ENCODE measurements around the gene EIPR1.

Gene EIPR1

DNA sequence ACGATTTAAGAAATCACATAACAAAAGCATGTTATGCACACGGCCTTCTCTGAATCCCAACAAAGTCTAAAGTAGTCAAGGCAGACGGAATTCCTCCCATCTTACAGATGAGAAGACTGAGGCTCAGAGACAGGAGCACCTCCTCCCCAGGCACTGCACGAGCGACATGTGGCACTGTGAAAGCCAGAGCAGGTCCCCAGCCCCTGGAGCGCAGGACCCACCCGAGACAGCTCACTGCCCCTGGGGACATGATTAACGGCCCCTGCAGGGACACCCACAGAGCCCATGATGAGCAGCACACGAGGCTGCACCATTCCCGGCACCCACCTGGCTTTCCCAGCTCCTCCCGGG lies 53.6 kb downstream of the EIPR1 start:
- no peak for DNase-seq (ENCODE audit: low spot score)

DNA sequence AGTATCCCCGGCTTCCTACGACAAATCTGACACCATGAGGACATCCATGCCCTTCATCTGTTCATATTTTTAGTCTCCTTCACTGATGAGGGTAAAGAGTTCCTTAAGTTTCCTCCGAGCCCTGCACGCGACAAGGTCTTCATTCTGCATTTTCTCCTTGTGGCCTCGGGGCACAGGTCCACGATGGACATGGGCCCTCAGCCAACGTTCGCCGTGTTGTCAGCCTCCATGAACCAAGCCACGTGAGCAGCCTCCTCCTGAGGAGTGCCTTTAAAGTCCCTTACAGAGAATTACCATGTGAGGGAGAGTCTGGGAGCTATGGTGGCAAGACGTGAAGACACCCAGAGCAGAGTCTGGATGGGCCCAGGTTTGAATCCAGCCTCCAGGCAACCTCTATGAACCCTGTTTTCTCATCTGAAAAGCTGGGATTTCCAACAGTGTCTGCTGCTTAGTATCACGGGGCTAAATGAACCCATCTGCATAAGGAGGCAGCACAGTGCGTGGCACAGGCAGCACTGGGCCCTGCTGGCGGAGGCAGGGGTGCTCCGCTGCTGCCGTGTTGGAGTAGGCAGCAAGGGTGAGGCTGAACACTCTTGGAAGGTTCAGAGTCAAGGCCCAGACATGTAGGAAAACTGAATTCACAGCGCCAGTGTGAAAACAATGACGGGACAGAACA lies 54.1 kb downstream of the EIPR1 start:
- DNase-seq (ENCODE audit: low spot score), result no peak

DNA sequence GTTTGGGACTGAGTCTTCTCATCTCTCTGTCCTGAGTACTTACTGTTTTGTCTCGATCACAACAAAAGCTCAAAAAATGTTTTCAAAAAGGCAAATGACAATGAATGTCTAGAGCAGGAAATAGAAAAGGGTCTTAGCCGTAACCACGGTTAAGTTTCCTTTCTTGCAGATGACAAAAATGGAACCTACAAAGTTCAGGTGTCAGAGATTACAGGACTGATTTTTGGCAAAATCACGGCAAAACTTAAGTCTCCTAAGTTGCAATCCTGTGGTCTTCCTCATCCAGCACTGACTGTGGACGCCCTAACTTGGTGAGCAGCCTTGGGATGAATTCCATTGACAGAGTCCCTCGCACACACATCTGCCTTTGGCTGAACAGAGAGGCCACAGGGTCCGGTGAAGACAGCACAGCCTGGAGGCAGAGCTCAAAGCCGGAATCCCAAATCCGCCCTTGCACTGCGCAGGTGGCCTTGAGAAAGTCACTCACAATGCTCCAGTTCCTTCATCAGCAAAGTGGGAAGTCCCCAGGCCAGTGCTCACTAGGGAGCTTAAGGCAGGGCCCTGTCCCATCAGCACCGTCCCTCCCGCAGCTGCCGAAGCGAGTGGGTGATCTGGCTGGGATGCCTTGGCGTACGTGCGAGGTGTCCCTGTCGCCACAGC lies 55.2 kb downstream of the EIPR1 start:
- no peak for DNase-seq (ENCODE audit: low spot score)

DNA sequence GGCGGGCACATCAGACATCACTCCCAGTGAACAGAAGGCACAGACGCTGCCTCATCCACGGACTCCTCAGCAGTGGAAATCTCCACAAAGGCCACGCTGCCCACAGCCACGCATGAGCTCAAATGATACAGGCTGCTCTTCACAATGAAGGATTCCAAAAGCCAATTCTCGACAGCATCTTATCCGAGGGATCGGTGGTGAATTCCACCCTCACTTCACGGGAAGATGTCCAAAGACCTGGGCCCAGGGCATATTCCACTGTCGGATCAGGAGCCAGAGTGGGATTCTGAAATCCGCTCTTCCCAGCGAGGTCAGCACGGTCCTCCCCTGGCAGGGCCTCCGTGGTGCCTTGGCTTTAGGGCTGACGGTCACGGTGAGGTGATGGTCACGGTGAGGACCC lies 55.8 kb downstream of the EIPR1 start:
- no peak for DNase-seq (ENCODE audit: low spot score)

DNA sequence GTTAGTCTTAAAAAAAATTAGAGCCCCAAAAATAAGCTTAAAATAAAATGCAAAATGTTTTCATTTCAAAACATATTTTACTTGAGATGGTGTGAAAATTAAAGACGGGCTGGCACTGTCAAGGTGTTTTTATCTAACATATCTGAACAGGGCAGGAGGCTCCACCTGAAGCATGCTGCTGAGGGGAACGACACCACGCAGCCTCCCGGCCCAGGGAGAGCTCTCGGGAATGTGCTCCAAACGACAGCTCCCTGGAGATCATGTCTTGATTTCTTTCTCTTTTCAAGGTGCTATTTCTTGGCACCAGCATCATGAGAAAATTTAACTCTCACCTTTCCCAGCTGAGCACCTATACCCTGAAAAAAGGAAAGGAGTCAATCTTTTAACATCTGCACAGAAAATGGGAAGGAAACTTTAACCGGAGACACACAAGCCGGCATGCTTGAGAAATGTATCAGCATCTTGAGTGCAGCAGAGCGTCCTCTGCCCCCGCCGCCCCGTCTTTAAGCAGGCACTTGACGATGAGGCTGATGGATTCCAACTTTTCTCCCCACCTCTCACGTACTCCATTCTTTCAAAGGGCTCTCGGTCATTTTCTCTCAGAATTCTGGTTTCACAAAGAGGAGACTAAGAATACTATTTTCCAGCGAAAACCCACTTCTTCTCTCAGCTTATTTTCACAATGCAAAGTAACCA lies 56.6 kb downstream of the EIPR1 start:
- DNase-seq (ENCODE audit: low spot score), result no peak

DNA sequence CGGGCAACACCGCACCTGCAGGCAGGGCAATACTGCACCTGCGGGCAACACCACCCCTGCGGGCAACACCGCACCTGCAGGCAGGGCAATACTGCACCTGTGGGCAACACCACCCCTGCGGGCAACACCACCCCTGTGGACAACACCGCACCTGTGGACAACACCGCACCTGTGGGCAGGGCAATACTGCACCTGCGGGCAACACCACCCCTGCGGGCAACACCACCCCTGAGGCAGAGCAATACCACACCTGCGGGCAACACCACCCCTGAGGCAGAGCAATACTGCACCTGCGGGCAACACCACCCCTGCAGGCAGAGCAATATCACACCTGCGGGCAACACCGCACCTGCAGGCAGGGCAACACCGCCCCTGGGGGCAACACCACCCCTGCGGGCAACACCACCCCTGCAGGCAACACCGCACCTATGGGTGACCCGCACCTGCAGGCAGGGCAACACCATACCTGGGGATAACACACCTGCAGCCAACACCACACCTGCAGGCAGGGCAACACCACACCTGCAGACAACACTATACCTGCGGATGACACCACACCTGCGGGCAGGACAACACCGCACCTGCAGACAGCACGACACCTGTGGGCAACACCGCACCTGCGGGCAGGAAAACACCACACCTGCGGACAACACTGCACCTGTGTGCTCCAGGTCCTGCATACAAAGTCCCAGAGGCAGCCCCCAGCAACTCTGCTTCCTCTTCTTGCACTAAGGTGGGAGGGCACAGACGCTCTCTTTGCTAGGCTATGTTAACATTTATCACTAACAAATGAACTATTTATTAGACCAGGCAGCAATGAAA lies 57.7 kb downstream of the EIPR1 start:
- no peak for DNase-seq (ENCODE audit: low spot score)

DNA sequence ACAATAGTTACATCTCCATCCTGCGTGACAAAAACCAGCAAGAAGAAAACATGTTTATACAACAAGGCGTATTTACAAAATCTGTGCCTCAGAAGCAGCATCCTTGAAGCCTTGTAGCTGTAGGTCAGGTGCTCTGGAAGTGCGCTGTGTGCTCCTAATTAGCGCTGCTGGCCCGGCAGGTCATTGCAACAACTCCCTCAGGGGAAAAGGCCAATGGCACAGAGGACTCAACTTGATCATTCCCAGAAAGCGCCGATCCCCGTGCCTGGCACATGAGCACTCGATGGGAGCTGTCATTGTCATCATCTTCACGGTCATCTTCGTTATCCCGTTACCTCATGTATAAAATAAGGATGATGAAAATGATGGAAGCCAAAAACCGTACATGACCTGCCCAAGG lies 58.5 kb downstream of the EIPR1 start:
- no peak for DNase-seq (ENCODE audit: low spot score)

DNA sequence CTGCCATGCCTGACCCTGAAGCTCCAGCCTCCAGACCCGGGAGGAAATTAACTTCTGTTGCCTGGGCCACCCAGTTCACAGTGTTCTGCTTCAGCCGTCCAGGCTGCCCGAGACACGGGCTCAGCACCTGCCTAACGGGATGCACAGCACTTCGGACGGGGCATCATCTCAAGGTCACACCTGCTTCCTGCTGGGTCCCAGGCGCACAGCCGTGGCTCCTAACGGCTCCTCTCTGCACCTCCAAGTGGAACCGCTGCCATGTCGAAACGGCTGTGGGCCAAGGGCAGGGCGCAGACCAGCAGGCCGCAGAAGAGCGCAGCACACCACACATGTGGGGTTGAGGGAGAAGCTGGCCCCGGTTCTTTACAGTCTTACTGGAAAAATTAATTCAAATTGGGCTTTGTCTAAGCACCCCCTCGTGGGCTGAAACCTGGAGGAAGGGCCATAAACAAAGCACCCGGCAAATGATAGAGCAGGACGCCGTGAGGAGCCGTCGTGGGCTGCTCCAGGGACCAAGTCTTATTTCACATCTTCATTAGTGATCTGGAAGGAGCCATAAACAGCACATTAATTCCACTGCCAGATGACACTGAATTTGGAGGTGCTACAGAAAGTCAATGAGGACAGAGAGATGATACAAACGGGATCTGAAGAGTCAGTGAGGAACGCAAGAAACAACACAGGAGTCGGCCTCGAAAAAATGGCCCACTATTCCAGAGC lies 59.6 kb downstream of the EIPR1 start:
- no peak for DNase-seq (ENCODE audit: low spot score)

DNA sequence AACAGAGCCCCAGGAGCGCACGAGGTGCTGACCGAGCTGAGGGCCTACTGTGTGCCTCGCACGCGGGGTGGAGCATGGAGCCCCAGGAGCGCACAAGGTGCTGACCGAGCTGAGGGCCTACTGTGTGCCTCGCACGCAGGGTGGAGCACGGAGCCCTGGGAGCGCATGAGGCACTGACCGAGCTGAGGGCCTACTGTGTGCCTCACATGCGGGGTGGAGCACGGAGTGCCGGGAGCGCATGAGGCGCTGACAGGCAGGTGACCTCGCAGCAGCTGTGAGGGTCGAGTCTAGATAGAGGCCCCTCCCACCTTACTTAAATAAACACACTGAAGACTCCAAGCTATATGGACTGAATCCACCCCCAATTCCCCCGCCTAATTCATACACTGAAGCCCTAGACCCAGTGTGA lies 60.3 kb downstream of the EIPR1 start:
- DNase-seq (ENCODE audit: low spot score), result no peak

DNA sequence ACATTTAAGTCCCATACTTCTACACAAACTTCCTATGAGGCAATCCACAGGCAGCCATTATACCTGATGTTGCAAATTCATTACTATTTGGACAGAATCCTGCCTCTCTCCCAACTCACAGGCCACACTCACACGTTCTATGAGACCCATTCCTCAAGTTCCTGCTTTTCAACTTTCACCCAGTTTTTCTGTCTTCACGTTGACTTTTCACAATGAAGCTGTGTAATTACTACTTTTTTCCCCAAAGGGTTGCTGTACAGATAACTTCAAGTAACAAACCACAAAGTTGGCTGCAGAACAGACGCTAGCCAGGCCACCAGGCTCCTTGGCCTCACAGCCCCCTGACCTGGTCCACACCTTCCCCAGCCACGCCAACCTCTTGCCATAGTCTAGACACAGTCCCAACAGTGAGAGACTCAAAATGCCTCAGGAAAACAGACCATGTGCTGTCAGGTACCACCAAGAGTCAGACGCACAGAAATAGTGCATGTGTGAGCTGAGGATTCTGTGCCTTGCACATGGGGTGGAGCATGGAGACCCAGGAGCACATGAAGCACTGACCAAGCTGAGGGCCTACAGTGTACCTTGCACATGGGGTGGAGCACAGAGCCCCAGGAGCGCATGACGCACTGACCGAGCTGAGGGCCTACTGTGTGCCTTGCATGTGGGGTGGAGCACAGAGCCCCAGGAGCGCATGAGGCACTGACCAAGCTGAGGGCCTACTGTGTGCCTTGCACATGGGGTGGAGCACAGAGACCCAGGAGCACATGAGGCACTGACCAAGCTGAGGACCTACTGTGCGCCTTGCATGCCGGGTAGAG lies 61.0 kb downstream of the EIPR1 start:
- no peak for DNase-seq (ENCODE audit: low spot score)

DNA sequence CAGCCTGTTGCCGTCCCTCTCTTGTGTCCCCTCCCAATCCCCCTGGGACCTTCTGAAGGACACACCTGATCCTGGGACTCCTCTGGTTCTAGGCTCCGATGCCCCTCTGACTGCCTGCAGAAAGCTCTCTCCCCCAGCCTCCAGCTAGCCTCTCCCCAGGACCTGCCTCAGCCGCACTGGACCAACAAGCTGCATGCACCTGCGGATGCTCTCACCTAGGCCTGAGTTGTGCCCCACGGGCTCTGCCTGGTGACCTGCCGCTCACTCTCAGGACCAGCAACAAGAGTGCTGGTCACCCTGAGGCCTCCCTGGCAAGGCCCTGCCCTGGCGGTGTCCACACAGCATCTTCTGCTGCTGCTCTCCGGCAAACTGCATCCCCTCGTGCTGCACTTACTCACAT lies 63.0 kb downstream of the EIPR1 start:
- DNase-seq (ENCODE audit: low spot score), result no peak

DNA sequence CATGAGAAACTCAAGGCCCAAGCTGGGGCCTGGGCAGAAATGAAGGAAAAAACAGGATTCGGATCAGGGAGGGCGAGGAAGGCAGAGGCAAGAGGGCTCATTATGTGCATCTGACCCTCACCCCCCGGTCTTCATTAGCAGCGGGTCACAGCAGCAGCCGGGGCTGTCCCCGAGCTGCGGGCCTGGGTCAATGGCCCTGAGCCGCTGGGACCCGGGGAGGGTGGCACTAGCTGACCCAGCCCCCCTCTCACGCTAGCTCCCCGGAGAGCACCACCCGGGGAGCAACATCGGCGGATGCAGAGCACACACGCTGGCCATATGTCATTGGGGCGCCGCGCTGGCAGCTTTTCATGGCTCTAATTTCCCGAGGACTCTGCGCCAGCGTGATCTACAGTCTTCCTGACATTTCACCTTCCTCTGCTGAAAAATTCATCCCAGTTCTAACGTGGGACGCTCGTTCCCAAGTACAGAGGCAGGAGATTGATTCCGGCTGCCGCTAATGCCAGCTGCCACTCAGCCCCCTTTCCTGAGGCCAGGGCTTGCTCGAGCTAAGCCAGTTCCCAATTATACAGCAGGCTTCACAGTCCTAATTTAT lies 63.7 kb downstream of the EIPR1 start:
- DNase-seq (ENCODE audit: low spot score), result no peak

DNA sequence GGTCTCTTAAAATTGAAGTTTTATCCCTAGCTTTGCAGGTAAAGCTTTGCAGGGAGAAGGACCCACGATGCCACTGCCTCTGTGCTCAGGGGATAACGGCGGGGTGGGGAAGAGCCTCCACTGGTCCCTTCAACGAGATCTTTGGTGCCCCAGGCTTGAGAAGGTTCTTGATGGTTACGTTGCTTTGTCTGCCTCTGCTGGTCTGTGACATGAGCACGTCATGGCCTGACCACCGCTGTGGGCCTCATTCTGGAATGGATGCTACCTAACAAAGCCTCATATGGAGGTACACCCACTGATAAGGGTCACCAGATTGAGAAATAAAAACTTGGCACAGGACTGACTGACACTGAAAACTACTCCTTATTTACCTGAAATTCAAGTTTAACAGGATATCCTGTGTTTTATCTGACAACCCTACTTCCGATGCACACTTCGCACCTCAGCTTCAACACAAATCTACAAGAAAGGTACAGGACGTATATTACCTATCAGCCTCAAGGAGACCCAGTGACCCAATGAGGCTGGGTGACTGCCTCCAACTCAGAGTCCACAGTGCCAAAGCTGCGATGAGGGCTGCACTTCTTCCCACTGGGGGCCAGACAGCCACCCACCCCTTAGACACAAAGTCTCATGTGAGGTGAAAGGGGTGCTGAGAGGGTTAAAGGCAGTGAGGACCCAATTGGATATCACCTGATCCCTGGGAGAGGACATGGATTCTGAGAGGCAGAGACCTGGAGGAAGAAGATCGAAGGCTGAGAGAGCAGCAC lies 64.9 kb downstream of the EIPR1 start:
- no peak for DNase-seq (ENCODE audit: low spot score)

DNA sequence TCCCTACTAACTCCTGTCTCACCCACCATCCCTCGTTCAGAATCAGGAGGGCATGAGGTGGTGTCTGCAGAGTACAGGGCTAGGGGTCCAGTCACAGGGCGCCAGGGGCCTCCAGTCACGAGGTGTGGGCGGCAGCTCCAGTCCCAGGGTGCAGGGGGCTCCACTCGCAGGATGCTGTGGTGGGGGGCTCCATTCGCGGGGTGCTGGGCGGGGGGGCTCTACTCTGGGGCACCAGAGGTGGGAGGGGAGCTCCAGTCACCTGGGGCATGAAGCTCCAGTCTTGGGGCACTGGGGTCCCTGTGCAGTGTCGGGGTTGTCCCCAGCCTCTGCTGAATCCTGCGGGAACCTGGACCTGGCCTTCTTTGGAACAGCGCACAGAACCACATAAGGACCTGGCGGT lies 66.0 kb downstream of the EIPR1 start:
- no peak for DNase-seq (ENCODE audit: low spot score)

DNA sequence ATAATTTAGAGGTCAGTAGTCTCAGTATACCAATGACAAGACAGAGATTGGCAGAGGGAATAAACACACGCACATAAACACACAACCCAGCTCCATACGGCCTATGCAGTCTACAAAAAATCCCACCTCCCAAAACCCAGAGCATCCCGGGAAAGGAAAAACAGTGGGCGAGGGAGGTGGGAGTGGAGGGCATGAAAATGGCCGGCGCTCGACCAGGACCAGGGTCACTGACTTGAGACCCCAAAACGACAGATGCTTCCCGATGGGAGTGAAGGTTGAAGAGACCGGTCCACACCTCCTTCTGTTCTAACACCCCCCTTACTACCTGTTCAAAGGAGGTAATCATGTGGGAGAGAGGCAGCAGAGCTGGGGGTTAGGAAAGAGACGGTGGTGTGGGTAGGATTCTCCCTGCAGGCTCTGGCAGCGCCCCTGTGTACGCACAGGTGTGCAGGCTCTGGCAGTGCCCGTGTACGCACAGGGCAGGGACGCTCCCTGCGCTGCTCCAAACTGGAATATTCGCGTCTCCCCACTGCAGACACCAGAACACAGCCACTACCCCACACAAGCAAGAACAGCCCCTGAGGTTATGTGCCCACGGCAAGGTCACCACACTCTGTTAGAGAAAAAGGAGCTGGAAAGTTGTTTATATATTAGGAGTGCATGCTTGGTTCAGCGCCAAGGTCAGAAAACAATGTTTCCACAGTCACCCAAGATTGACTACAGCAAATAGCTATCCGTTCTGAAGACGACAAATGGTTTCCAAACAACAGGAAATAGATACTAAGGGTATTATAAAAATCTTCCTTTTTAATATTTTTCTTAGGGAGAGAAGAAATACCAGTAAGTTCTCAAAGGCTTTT lies 67.9 kb downstream of the EIPR1 start:
- no peak for DNase-seq (ENCODE audit: low spot score)

DNA sequence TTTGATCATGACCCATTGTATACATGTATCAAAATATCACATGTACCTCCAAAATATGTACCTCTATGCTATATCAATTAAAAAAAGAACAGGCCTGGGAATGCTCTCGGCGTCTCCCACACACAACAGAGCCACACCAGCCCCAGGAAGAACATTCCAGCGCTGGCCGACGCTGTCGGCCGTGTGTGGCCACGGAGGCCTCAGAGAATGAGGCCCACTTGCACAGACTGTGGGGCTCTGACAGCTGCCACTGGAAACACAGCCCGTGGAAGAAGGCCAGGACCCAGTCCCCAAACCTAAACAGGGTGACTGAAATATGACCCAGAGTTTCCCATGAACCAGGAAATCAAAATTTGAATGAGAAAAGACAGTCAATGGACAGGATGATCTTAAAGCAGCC lies 69.7 kb downstream of the EIPR1 start:
- DNase-seq (ENCODE audit: low spot score), result no peak

DNA sequence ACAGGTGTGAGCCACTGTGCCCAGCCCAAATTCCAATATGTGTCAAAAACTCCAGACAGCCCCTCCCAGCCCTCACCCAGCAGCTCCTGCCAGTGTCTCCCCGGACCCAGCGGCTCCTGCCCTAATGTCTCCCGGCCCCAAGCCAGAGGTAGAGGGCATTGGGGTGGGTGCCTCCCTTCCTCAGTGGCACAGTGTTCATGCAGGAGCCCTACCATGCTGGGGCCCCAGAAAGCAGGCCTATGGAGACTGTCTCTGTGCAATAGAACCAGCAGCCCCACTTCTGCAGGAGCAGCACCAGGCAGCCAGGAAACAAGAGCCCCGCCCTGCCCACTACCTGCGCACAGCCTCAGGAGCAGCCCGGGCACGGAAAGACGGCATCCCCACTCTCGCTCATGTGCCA lies 70.4 kb downstream of the EIPR1 start:
- no peak for DNase-seq (ENCODE audit: low spot score)

DNA sequence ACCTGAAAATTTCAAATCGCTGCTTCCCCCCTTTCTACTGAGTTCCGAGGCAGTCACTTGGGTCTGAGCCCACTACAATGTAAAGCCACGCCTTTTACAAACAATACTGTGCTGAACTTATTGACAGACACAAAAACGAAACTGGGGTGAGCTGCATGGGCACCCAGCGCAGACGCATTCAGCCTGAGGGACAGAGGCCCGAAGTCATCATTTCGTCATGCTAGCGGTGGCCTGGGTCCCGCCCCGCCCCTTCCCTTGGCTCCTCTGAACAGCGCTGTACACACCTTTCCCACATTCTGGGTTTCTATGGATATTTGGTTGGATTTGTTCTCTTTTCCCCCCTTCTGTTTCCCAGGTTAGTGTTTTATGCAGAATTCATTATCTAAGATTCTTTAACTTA lies 71.7 kb downstream of the EIPR1 start:
- DNase-seq (ENCODE audit: low spot score), result no peak

DNA sequence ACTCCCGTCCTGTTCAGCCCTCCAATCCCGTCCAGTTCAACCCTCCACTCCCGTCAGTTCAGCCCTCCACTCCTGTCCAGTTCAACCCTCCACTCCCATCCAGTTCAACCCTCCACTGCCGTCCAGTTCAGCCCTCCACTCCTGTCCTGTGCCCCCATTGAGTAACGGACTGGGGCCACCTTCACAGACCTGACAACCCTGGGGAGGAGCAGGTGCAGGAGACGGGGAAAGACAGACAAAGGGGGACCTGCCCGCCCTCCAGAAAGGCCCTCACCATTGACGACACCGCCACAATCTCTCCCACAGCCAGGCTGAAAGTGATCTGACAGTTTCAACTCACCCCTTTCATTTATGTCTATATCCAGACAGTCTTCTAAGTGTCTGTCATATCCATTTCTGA lies 72.2 kb downstream of the EIPR1 start:
- no peak for DNase-seq (ENCODE audit: low spot score)

Measured in SW480 (cell line).